ENCODE data around the gene TTYH1. TPM values are rescaled to one million over a fixed set of nuclear protein-coding genes. Genes with fewer than 3 reads are reported as not detected.

TTYH1 gene
- total and polyA plus RNA-seq, 9 of the 15 experiments (the other 6 are each of a cell fraction or from before 2014, with no cell fraction given): 0.08 TPM; not detected in 8

- Histone ChIP-seq H3K79me2 (ENCODE audit: control insufficient read depth, insufficient read depth, low read length) (peaks cover 67% of the 10 kb centered on the region), H3K4me3 (no peak overlapping the region), H3K4me2 (ENCODE audit: insufficient read depth, low read length) (no peak overlapping the region), H2AFZ (ENCODE audit: low read depth, low read length) (no peak overlapping the region), H3K9ac (ENCODE audit: insufficient read depth in 1 of 2, low read depth in 2 of 2, low read length in 2 of 2) (peak overlapping the region in 1 of 2 experiments; percentile 33; a peak in 1 of 4 replicates), H3K4me1 (replicated peaks in 1 of 2; ENCODE audit: control insufficient read depth in 2 of 2, insufficient read depth in 2 of 2, low read length in 2 of 2) (peaks cover 11 to 38% of the 10 kb centered on the region in 2 experiments; a peak in 4 of 5 replicates), H3K9me1 (ENCODE audit: control insufficient read depth, insufficient read depth, low read length) (peaks cover 12% of the 10 kb centered on the region), H3K27ac (ENCODE audit: extremely low read depth, low read depth, low read length) (no peak overlapping the region), H3K9me3 (replicated peaks; ENCODE audit: control insufficient read depth, insufficient read depth, low read depth, low read length) (no peaks in the 10 kb centered on the region), H3K36me3 (ENCODE audit: control insufficient read depth, insufficient read depth, low read length) (peaks cover 73% of the 10 kb centered on the region), H3K27me3 (ENCODE audit: control insufficient read depth in 2 of 2, insufficient read depth in 2 of 2, low read length in 2 of 2) (no peaks in the 10 kb centered on the region), H4K20me1 (replicated peaks; ENCODE audit: control insufficient read depth, insufficient read depth, low read length) (peaks cover 28% of the 10 kb centered on the region)
- ChIA-PET CTCF (ENCODE audit: low intra/inter-chr PET ratio) (no interaction called here), POLR2A (interaction anchor here (3.4 kb wide), 1 partner anchor 10 kb away, joined by 34 read pairs; the partner anchor contains the start of gene LENG9)
- BruUV-seq (replicated peaks): no TSS peak
- DNase-seq (ENCODE audit: extremely low read depth in 1 of 4, low spot score in 3 of 4): no peak
- intact Hi-C loops (cut with micrococcal nuclease): no loop called here
- 95% methylated on average over 9 of the region's 11 CpGs for WGBS (ENCODE audit: insufficient coverage, low coverage, missing lambda C conversion rate)
- TF ChIP-seq POLR2G (IDR thresholded peaks at IDR 0.05; ENCODE audit: low read depth, low read length): 0 out of 2 replicates have a peak, but pooled peaks have one; percentile 14
- TF ChIP-seq PCBP1 (IDR thresholded peaks at IDR 0.05; ENCODE audit: low read depth, low read length, poor library complexity, severe bottlenecking): no peak
- no peak for FAIRE-seq
- in situ Hi-C loops (cut with MboI): no loop called here
- no peak for ATAC-seq
Observed at GRCh38 chr19:54452626-54453025, 37.4 kb downstream of the TTYH1 start.

GRCh38 chr19:54453921-54454780, 38.9 kb downstream of the TTYH1 start:
- TF ChIP-seq TAF1 (IDR thresholded peaks at IDR 0.05; ENCODE audit: control insufficient read depth, extremely low read depth, insufficient read depth, low read length, severe bottlenecking) (no peak), POLR2G (IDR thresholded peaks at IDR 0.05; ENCODE audit: low read depth, low read length) (peak; percentile 60), RBFOX2 (IDR thresholded peaks at IDR 0.05; ENCODE audit: low read depth, low read length) (peak; percentile 68), POLR2AphosphoS5 (IDR thresholded peaks at IDR 0.05; ENCODE audit: control insufficient read depth, insufficient read depth, low read depth, low read length) (0 out of 2 replicates have a peak, but pooled peaks have one; percentile 9)
- H3K27me3 ChIP-seq (ENCODE audit: control insufficient read depth in 2 of 2, insufficient read depth in 2 of 2, low read length in 2 of 2): no peaks in the 10 kb centered on the region
- H3K4me1 ChIP-seq (replicated peaks in 1 of 2; ENCODE audit: control insufficient read depth in 2 of 2, insufficient read depth in 2 of 2, low read length in 2 of 2): peaks cover 11 to 37% of the 10 kb centered on the region in 2 experiments; a peak in 4 of 5 replicates
- DNase-seq (ENCODE audit: extremely low read depth in 1 of 4, low spot score in 3 of 4) (peak in 1 of 4 experiments; percentile 10), ATAC-seq (no peak), FAIRE-seq (no peak)
- no peak overlapping the region for H3K4me2 ChIP-seq (ENCODE audit: insufficient read depth, low read length)
- H3K36me3 ChIP-seq (ENCODE audit: control insufficient read depth, insufficient read depth, low read length): peaks cover 88% of the 10 kb centered on the region
- 97% methylated on average over 27 of the region's 31 CpGs for WGBS (ENCODE audit: insufficient coverage, low coverage, missing lambda C conversion rate)
- peak overlapping the region in 1 of 2 experiments; percentile 27; a peak in 1 of 4 replicates for H3K9ac ChIP-seq (ENCODE audit: insufficient read depth in 1 of 2, low read depth in 2 of 2, low read length in 2 of 2)
- intact Hi-C loops (cut with micrococcal nuclease) (no loop called here), in situ Hi-C loops (cut with MboI) (no loop called here)
- H3K79me2 ChIP-seq (ENCODE audit: control insufficient read depth, insufficient read depth, low read length): peaks cover 51% of the 10 kb centered on the region
- peaks cover 12% of the 10 kb centered on the region for H3K9me1 ChIP-seq (ENCODE audit: control insufficient read depth, insufficient read depth, low read length)
- POLR2A ChIA-PET: interaction anchor here (3.4 kb wide), 1 partner anchor 9 kb away, joined by 34 read pairs; the partner anchor contains the start of gene LENG9
- no TSS peak for BruUV-seq (replicated peaks)
- no peak overlapping the region for H3K27ac ChIP-seq (ENCODE audit: extremely low read depth, low read depth, low read length)
- H4K20me1 ChIP-seq (replicated peaks; ENCODE audit: control insufficient read depth, insufficient read depth, low read length): peaks cover 36% of the 10 kb centered on the region
- no peaks in the 10 kb centered on the region for H3K9me3 ChIP-seq (replicated peaks; ENCODE audit: control insufficient read depth, insufficient read depth, low read depth, low read length)
- H2AFZ ChIP-seq (ENCODE audit: low read depth, low read length): no peak overlapping the region
- H3K4me3 ChIP-seq: no peak overlapping the region
- CTCF ChIA-PET (ENCODE audit: low intra/inter-chr PET ratio): no interaction called here

Data from K562 (cell line).